HG02970 (cell line): Measurements from ENCODE around the gene UBE2K.
"Not testable (repeated sequence)": the region's sequence is repeated elsewhere in the genome, so short reads cannot be mapped to it uniquely, and the experiment has no call there.

Experiments used
- ATAC-seq: cut with Tn5 transposase; IDR thresholded peaks from one replicate; pipeline ENCODE4 v1.9.1; 2021; ENCODE audit warnings: mild to moderate bottlenecking, moderate library complexity, moderate number of reproducible peaks; ENCODE audit not compliant: unreplicated experiment, low FRiP score

The UBE2K gene, protein sequence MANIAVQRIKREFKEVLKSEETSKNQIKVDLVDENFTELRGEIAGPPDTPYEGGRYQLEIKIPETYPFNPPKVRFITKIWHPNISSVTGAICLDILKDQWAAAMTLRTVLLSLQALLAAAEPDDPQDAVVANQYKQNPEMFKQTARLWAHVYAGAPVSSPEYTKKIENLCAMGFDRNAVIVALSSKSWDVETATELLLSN

DNA sequence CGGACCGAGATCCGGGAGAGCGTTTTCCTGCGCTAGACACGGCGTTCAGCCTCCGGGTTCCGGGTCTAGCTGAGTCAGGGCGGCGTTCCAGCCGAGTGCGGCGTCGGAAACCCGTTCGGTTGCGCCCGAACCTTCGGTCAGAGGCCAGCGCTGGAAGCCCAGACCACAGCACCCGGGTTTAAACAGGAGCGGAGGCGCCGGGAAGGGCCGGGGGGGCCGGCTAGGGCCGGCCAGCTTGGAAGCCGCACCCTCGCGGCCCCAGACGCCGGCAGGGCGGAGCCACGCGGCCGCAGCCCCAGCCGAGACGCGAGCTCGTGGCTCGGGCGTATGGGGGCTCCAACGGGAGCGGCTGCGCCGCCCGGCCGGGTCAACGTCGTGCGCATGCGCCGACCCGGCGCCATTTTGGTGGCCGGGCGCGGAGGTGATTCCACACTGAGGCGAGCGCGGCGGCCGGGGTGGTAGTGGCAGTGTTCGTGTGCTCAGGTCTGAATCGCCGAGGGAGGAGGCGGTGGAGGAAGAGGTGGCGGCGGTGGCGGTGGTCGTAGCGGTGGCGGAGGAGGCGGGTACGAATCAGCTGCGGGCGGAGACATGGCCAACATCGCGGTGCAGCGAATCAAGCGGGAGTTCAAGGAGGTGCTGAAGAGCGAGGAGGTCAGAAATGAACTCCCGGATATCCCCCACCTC, at the start of gene UBE2K:
TSS of gene UBE2K (plus strand) at position 397 of the 684 bp plus-strand sequence. CDS start at position 589, 192 bp downstream.
- ATAC-seq: peak; percentile 90

GRCh38 chr4:39648213-39648612, 49.7 kb upstream of the UBE2K start:
- no peak for ATAC-seq

DNA sequence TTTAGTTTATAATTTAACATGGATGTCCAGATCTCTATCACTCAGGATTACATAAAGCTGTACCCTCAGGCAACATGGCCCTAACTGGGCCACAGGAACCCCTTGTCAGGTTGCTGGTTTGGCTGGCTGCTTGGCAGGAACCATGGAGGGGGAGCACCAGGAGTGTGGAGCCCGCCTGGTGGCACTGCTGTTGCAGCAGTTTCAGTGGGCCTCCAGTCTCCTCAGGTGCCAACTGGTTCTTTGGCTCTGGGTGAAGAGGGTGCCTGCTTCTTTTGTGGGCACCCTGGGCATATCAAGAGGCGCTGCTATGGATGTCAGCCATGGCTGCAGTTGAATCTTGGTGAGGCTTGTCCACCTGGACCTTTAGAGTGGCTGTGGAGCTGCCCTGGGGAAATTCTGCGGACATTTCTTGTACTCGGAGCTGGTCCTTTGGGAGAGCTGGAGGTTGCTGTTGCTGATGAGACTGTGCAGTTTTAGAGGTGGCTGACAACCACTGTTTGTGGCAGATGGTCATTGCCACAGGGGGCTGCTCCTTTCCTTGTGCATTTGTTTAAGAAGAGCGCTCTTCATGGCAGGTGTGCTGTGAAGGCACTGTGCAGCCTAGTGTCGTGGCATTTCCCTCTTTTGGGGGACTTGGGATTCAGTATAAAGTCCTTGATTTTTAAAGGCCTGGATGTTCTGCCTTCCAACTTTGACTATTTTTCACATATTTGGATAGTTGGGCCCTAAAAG, 48.9 kb upstream of the UBE2K start:
- no peak for ATAC-seq

GRCh38 chr4:39649639-39650265, 48.2 kb upstream of the UBE2K start:
- no peak for ATAC-seq

- ATAC-seq: not testable (repeated sequence)
These were observed 46.4 kb upstream of the UBE2K start for GRCh38 chr4:39651586-39651985.

- ATAC-seq: no peak
These were observed 42.7 kb upstream of the UBE2K start for GRCh38 chr4:39655211-39655610.

GRCh38 chr4:39655876-39656275, 42.1 kb upstream of the UBE2K start:
- ATAC-seq: no peak

- not testable (repeated sequence) for ATAC-seq
These were observed 41.3 kb upstream of the UBE2K start for GRCh38 chr4:39656638-39657037.

DNA sequence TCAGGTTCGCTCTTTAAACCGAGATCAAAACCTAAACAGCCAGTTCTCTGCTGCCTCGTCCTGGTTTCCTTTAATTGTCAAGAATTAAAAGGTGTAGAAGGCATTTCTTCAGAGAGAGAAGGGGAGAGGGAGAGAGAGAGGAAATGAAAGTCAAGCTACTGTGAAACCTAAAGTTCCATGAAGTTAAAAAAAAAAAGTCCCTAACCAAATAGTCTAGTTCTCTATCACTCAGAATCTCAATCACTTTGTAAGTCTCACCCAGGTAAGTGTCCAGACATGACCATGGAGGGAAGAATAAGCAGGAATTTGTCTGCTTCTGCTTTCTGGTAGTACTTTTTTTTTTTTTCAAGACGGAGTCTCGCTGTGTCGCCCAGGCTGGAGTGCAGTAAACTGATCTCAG, 40.5 kb upstream of the UBE2K start:
- ATAC-seq: peak; percentile 59

GRCh38 chr4:39658756-39659155, 39.2 kb upstream of the UBE2K start:
- no peak for ATAC-seq

DNA sequence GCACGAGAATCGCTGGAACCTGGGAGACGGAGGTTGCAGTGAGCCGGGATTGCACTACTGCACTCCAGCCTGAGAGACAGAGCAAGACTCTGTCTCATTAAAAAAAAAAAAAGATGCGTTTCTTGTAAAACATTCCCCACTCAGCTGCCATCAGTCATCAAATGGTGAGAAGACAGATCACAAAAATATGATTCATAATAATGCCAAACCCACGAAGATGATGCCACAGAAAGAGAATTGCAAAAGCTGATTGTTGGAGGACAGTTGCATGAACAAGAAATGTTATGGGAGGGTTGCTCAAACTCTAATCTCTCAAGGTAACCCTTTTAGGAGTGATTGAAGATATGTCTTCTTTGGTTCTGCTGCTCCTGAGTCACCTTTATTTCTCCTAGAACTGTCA, 37.9 kb upstream of the UBE2K start:
- no peak for ATAC-seq

DNA sequence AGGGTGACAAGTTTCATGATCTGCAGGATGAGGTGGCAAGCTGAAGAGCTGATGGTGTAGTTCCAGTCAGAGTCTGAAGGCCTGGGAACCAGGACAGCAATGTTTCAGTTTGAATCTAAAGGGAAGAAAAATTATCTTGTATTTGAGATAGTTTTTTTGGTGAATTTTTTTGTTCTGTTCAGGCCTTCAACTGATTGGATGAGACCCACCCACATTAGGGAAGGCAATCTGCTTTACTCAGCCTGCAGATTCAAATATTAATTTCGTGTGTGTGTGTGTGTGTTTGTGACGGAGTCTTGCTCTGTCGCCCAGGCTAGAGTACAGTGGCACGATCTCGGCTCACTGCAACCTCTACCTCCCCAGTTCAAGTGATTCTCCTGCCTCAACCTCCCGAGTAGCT, 37.2 kb upstream of the UBE2K start:
- no peak for ATAC-seq

- no peak for ATAC-seq
These were observed 35.3 kb upstream of the UBE2K start for GRCh38 chr4:39662683-39663082.

- no peak for ATAC-seq
These were observed 32.9 kb upstream of the UBE2K start for GRCh38 chr4:39664828-39665731.

DNA sequence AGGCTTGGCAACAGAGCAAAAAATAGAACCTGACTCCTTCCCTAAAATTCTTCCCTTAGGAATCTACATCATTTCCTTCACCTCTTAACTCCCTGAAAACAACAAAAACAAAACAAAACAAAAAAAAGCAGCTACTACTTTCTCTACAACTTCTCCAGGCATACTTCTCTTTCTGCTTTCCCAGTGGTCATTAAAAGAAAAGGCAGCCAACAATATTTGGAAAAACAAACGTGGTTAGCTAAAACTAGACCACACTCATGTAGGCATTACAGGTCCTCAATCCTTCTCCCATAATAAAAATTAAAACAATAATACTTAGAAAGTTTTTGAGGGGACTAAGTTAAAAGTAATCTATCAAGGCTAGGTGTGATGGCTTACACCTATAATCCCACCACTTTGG, 30.2 kb upstream of the UBE2K start:
- ATAC-seq: no peak

DNA sequence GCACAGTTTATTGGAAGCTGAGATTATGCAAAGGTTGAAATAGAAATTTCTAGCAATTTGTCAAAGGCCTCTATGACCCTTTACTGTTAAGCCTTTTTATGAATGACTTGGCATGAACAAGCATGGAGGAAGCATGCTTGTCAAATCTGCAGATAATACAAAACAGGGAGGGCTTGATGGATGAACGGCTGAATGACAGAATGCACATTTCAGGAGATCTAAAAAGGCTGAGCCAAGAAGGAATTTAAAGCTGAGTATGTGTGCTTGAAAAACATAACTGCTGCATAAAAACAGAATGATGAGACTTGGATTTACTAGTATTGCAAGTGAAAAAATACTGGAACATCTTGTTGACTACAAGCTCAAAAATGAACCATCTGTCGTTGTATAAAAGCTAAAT, 29.0 kb upstream of the UBE2K start:
- no peak for ATAC-seq

DNA sequence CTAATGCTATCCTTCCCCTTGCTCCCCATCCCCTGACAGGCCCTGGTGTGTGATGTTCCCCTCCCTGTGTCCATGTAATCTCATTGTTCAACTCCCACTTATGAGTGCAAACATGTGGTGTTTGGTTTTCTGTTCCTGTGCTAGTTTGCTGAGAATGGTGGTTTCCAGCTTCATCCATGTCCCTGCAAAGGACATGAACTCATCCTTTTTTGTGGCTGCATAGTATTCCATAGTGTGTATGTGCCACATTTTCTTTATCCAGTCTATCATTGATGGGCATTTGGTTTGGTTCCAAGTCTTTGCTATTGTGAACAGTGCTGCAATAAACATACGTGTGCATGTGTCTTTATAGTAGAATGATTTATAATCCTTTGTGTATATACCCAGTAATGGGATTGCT, 27.6 kb upstream of the UBE2K start:
- not testable (repeated sequence) for ATAC-seq

- ATAC-seq: not testable (repeated sequence)
These were observed 22.3 kb upstream of the UBE2K start for GRCh38 chr4:39675681-39676080.

DNA sequence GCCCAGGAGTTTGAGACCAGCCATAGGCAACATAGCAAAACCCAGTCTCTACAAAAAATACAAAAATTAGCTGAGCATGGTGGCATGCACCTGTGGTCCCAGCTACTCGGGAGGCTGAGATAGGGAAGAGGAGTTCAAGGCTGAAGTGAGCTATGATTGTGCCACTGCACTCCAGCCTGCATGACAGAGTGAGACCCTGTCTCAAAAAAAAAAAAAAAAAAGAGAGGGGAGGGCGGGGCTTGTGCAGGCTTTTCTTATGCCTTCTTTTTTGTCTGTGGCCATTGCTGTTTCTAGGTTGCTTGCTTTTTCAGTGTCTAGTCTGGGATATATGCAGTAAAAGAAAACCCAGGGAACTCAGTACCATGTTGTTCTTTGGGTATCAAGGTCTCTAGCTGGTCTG, 16.9 kb upstream of the UBE2K start:
- not testable (repeated sequence) for ATAC-seq

DNA sequence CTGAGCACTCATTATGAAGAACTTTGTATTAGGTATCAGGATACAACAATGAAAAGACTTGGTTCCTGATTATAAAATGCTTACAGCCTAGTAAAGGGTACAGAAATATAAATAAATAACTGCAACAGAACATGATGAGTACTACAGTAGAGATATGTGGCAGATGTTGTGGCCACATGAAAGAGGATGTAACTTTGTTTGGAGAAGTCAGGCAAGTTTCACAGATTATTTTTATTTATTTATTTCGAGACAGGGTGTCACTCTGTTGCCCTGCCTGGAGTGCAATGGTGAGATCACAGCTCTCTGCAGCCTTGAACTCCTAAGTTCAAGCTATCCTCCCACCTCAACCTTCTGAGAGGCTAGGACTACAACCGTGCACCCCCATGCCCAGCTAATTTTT, 15.8 kb upstream of the UBE2K start:
- no peak for ATAC-seq
